ENCODE data around the gene RHEX.
"Not testable (repeated sequence)": the region's sequence is repeated elsewhere in the genome, so short reads cannot be mapped to it uniquely, and the experiment has no call there.

The RHEX gene

GRCh38 chr1:206029484-206029883 is 23.5 kb upstream of the RHEX start:
- in situ Hi-C loops (cut with MboI; ENCODE audit: low sequenced_read_pairs), result loop anchor here (10.0 kb wide), 1 partner anchor 75 kb away; no protein-coding TSS in a partner anchor

DNA sequence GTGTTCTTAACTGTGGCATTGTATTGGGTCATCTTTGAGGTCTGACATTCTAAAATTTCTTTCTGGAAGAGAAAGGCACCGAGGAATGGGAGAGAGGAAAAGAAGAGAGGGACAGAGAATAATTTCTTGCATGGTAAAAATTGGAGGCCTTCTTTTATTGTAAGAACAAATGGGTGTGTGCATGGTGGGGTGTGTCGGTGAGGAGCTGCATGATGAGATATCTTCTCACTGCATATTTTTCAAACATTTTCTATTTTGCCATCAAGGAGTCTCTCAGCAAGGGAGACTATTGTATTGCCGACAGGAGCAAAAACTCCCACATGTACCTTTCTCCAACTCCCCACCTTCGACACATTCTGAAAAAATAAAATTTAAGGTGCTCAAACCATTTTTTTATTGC is 22.8 kb upstream of the RHEX start:
- in situ Hi-C loops (cut with MboI; ENCODE audit: low sequenced_read_pairs), result no loop called here

DNA sequence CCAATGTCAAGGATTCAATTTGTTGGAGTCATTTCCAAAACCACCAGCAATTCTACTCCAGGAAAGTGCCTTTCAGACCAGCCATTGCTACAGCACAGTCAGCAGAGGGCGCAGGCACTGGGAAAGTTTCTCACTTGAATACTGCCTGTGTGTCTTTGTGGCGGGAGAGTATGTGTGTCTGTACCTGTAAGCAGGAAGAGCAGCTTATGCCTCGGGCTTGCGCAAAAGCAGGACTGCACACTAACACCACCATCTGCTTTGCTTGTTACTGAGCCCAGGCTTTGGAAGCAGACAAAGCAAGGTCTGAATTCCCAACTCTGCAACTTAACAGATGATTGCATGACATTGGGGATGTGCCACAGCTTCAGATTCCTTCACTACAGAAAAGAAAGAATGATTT is 22.3 kb upstream of the RHEX start:
- in situ Hi-C loops (cut with MboI; ENCODE audit: low sequenced_read_pairs), result no loop called here

DNA sequence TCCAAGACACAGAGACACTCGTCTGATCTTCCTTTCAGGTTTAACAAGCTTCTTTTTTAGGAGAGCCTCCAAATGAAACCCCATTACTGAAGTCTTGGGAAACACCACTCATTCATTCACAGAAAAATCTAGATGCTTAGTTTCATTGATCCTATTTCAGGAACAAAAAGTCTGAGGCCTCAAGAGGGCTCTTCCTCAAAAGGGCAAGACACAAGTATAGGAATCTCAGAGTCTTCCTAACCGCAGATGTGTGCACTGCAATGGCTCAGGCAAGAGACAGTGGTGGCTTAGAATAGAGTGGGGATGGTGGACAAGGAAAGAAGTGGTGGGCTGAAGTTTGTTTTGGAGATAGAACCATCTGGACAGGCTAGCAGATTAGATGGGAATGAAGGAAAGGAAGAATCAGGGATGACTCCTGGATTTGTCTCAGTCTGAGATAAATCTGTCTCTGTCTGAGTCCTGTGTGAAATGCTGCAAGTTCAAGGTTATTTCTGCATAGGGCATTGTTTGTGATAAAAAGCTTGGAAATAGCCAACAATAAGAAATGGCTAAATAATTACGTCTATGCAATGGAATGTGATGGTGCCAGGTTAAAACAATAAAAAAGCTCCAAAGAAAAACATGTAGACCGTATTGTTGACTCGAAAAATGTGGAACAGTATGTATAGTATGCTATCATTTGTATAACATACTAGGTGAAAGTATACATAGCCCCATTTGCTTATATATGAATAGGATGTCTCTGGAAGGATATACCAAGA is 20.4 kb upstream of the RHEX start:
- in situ Hi-C loops (cut with MboI; ENCODE audit: low sequenced_read_pairs), result no loop called here

DNA sequence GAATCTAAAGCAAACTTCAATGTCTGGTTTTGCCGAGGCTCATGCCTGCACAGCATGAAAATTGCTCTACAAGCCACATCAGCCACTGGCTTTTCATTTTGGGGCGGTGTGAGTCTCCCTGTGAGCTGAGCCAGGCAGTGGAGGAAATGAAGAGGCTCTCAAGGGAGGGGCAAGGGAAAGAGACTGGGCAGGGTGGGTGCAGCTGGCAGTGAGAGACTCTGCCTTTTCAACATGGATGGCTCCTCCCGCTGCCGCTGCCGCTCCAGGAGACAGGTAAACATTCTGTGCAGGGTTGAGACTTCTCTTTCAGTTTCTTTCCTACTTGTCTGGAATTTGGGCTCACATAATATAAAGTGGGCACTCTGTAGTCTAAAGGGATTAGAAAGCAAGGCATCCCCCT is 17.9 kb upstream of the RHEX start:
- in situ Hi-C loops (cut with MboI; ENCODE audit: low sequenced_read_pairs), result no loop called here

- in situ Hi-C loops (cut with MboI; ENCODE audit: low sequenced_read_pairs), result no loop called here
These were observed 16.1 kb upstream of the RHEX start for GRCh38 chr1:206036663-206037455.

GRCh38 chr1:206037581-206037980 is 15.4 kb upstream of the RHEX start:
- in situ Hi-C loops (cut with MboI; ENCODE audit: low sequenced_read_pairs), result no loop called here

DNA sequence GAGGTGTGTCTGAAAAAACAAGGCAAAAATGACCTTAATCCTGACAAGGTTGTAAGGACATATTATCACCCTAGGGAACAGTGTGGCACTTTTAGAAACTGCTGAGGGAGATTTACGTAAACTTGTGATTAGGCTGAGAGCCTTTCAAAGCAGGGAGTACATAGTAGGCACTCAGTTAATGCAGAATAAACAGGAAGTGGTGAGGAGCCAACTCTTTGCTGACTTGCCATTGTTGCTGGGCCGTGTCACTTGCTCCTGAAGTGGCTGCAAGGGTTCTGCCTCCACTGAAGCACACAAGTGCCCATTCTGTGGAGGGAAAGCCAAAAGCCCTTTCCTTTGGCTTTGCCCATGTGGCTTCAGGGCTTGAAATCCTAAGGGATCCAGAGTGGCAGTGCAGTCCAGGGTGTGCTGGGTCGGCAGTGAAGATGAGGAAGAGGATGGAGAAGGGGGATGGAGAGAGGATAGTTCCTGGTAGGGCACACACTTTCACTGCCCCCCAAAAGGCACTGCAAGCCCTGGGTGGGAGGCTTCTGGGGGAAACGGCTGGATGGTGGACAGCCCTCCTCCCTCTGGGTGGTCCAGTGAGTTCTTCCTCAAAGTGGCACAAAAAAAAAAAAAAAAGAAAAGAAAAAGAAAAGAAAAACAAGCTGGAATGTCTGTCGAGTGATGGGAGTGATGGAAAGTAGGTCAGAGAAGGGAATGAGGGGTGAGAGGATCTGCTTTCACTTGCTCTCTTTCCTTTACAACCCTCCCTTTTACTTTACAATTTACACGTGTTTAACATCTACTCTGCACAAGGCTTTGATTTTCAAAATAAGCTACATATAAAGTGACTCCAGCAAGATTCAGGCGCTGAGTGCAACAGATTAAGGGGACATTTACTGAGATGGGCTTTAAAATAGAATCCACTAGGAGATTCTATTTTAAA is 13.7 kb upstream of the RHEX start:
- in situ Hi-C loops (cut with MboI; ENCODE audit: low sequenced_read_pairs), result no loop called here

DNA sequence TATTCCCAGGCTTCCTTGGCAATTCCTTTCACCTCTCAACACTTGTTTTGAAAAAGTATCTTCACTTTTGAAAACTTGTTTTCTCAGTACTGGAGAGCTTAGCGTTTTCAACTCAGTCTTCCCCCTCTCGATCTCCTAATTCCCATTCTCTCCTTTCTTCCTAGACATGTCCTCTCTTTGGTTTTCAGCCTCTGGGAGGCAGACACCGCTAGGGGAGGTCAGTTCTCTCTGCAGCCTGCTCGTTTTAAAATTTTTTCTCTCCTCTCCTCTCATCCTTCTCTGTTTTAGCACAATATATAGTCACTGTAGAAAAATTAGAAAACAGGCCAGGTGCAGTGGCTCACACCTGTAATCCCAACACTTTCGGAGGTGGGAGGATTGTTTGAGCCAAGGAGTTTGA is 12.6 kb upstream of the RHEX start:
- in situ Hi-C loops (cut with MboI; ENCODE audit: low sequenced_read_pairs), result no loop called here

DNA sequence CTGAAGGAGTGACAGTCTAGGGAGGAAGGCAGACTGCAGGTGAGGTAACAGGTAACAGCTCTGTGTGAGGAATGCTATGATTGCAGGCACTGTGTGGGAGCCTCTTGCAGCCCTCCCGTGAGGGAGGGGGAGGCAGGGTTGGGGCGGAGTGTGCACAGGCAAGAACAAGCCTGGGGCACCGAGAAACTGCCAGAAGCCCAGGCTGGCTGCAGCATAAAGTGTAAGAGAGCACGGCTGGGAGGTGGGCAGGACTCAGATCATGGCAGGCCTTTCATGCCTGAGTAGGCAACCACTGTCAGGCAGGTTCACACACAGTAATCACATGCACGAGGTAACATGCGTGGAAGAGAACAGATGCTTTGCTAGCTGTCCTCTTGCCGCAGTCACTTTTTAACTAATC is 11.3 kb upstream of the RHEX start:
- in situ Hi-C loops (cut with MboI; ENCODE audit: low sequenced_read_pairs), result no loop called here

- in situ Hi-C loops (cut with MboI; ENCODE audit: low sequenced_read_pairs), result no loop called here
These were observed 5.7 kb upstream of the RHEX start for GRCh38 chr1:206047271-206047670.

DNA sequence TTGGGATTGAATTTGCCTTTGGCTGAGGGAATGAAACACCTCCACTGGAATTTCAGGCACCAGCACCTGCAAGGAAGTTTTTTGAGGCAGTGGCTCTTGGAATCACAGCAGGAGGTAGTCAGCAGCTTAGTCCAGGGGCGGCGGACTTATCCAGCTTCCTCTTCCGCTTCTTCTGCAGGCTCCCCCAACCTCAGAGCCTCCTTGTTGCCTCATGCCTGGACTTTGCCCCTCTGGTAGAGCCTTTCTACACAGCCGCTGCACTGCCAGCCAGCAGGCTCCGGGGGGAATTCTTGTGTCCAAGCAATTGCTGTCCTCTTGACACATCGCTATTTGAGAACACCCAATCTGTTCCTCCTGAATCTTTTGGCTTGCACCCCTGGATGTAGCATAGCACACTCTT is 4.4 kb upstream of the RHEX start:
- in situ Hi-C loops (cut with MboI; ENCODE audit: low sequenced_read_pairs), result no loop called here

- in situ Hi-C loops (cut with MboI; ENCODE audit: low sequenced_read_pairs), result no loop called here
These were observed 3.7 kb upstream of the RHEX start for GRCh38 chr1:206049293-206049692.

DNA sequence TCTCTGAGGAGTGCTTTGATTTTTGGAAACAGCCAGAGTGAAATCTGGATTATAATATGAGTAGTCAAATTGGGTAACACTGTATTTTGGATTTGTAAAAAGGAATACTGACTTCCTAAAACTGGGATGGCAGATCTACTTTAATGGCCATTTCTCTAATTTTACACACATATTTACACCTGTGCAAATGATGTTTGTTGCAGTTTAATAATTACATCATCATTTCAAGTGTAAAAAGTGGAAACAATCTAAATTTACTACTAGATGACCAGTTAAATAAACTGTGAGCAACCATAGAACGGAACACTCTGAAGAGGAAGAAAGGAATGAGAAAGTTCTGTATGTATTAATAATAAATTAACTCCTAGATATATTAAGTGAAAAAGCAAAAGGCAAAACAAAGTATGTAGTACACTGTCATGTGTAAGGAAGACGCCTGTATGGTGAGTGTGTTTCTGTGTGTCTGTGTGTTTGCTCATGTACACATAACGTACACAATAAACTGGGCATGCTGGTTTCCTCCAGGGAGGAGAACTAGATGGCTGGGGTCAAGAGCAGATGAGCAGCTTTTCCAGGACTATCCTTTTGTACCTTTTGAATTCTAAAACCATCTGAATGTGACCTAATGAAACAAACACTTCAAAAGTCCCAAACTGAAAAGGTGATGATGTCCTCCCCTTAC is 2.9 kb upstream of the RHEX start:
- in situ Hi-C loops (cut with MboI; ENCODE audit: low sequenced_read_pairs), result no loop called here

DNA sequence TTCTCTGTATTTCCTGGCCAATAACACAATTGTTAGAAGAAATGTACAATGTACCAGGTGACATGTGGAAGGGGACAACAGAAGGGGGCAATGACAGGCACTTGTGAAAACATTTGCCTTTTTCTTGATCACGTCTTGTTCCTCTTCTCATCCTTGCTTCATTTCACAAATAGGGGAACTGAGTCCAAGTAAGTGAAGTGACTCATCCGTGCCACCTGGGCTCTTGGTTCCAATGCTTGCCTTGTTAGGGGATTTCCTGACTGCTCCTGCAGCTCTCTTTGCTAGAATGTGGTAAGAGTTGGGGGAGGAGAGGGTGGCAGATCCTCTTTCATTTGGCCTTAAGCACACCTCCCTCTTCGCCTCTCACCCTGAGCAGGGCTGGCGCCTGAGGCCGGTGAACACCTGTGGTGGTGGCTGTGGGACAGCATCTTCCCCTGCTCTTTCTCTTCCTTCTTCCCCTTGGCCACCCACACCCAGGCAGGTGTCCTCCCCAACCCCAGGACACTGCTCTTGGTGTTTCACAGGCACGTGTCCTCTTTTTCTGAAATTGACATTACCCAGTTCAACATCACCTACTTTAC is 2.2 kb upstream of the RHEX start:
- in situ Hi-C loops (cut with MboI; ENCODE audit: low sequenced_read_pairs), result no loop called here

DNA sequence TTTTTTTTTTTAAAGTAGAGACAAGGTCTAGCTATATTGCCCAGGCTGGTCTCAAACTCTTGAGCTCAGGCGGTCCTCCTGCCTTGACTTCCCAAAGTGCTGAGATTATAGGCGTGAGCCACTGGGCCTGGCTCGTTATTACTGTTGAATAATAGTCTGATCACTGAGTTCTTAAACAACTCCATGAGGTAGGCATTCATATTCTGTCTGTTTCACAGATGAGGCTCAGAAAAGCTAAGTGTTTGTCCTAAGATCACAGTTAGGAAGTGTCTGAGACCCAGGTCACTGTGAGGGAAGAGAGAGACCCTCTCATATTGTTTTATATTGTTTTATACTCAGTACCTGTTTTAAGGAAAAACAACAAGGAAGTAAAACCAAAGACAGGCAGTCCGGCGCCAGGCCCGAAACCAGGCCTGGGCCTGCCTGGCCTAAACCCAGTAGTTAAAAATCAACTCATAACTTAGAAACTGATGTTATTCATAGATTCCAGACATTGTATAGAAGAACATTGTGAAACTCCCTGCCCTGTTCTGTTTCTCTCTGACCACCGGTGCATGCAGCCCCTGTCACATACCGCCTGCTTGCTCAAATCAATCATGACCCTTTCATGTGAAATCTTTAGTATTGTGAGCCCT is 625 bp upstream of the RHEX start:
- in situ Hi-C loops (cut with MboI; ENCODE audit: low sequenced_read_pairs), result not testable (repeated sequence)

- in situ Hi-C loops (cut with MboI; ENCODE audit: low sequenced_read_pairs), result not testable (repeated sequence)
These were observed 643 bp downstream of the RHEX start for GRCh38 chr1:206053616-206054015.

DNA sequence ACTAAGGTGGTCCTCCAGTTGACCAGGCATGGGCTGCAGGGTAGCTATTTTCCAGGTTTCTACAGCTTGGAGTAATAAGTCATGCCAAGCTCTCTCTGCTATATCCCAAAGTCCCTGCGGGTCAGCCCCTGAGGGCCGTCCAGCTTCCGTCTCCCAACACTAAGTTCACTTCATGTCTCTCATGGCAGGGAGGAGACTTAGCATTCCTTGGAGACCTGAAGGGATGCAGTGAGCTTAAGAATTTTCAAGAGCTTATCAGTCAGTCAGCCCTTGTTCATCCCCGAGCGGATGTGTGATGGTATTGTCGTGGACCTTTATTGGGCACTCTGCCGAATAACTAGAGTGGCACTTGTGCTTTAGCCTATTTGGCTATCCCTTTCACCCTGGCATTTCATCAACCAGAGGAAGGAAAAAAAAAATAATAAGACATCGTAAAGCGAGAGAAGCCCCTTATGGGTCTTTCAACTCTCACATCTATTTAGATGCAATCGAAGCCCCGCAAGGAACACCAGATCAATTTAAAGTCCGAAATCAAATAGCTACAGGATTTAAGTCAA is 2.2 kb downstream of the RHEX start:
- in situ Hi-C loops (cut with MboI; ENCODE audit: low sequenced_read_pairs), result not testable (repeated sequence)

- in situ Hi-C loops (cut with MboI; ENCODE audit: low sequenced_read_pairs), result not testable (repeated sequence)
These were observed 2.8 kb downstream of the RHEX start for GRCh38 chr1:206055639-206056323.

Measured in HL-60/S4 treated with phorbol 12-myristate 13-acetate at 8.2 ng/mL for 4 days and 3 days (cell line).